ENCODE data around the gene GAK. TPM values are rescaled to one million over a fixed set of nuclear protein-coding genes. Genes with fewer than 3 reads are reported as not detected.
A peak's percentile ranks its signal among the peaks of the same experiment; 100 is the strongest.

Gene GAK
- total RNA-seq, 8 experiments from 2014 or later: 26.1 to 94.0 (median 44.6) TPM

- peaks cover 13 to 20% of the 10 kb centered on the region in 2 donors for H3K4me1 ChIP-seq (replicated peaks in 1 of 2)
- in situ Hi-C loops (cut with MboI; ENCODE audit: low pct_unique_long_range_greater_than_20kb in 2 of 9, low sequenced_read_pairs in 9 of 9, unreplicated experiment in 9 of 9): no loop called here
- no peak overlapping the region for H3K4me3 ChIP-seq
- ATAC-seq (replicated peaks in 6 of 8): no peak
- 66 to 100% (median 97%) methylated on average over 1 to 12 of the region's 23 CpGs; no CpG with 5 or more reads in 3 of the 10 experiments for WGBS, 10 experiments
- no peak overlapping the region for H3K27ac ChIP-seq
Measured at GRCh38 chr4:911221-911751, 20.8 kb downstream of the GAK start.

GRCh38 chr4:910366-911091 is 21.6 kb downstream of the GAK start:
- Histone ChIP-seq H3K27ac (no peak overlapping the region), H3K4me1 (replicated peaks in 1 of 2) (peaks cover 13 to 28% of the 10 kb centered on the region in 2 donors), H3K4me3 (no peak overlapping the region)
- in situ Hi-C loops (cut with MboI; ENCODE audit: low pct_unique_long_range_greater_than_20kb in 2 of 9, low sequenced_read_pairs in 9 of 9, unreplicated experiment in 9 of 9): no loop called here
- WGBS, 10 experiments: 67% methylated on average over 3 of the region's 26 CpGs; no CpG with 5 or more reads in 9 of the 10 experiments
- ATAC-seq (replicated peaks in 6 of 8): no peak

GRCh38 chr4:909821-910220 is 22.3 kb downstream of the GAK start:
- Histone ChIP-seq H3K27ac (no peak overlapping the region), H3K4me1 (replicated peaks in 1 of 2) (peaks cover 13 to 28% of the 10 kb centered on the region in 2 donors), H3K4me3 (no peak overlapping the region)
- no peak for ATAC-seq (replicated peaks in 6 of 8)
- in situ Hi-C loops (cut with MboI; ENCODE audit: low pct_unique_long_range_greater_than_20kb in 2 of 9, low sequenced_read_pairs in 9 of 9, unreplicated experiment in 9 of 9): no loop called here
- 100% methylated on average over 2 to 4 of the region's 12 CpGs; no CpG with 5 or more reads in 7 of the 10 experiments for WGBS, 10 experiments

- H3K27ac ChIP-seq: no peak overlapping the region
- 83 to 100% (median 93%) methylated on average over 1 to 15 of the region's 26 CpGs; no CpG with 5 or more reads in 5 of the 10 experiments for WGBS, 10 experiments
- peaks cover 13 to 28% of the 10 kb centered on the region in 2 donors for H3K4me1 ChIP-seq (replicated peaks in 1 of 2)
- in situ Hi-C loops (cut with MboI; ENCODE audit: low pct_unique_long_range_greater_than_20kb in 2 of 9, low sequenced_read_pairs in 9 of 9, unreplicated experiment in 9 of 9): no loop called here
- no peak for ATAC-seq (replicated peaks in 6 of 8)
- H3K4me3 ChIP-seq: no peak overlapping the region
Measured at GRCh38 chr4:909131-909571, 23.0 kb downstream of the GAK start.

- Histone ChIP-seq H3K27ac (no peak overlapping the region), H3K4me1 (replicated peaks in 1 of 2) (peaks cover 7 to 21% of the 10 kb centered on the region in 2 donors), H3K4me3 (no peak overlapping the region)
- peak in 3 of 8 experiments; percentile 14 to 37 (median 22) for ATAC-seq (replicated peaks in 6 of 8)
- in situ Hi-C loops (cut with MboI; ENCODE audit: low pct_unique_long_range_greater_than_20kb in 2 of 9, low sequenced_read_pairs in 9 of 9, unreplicated experiment in 9 of 9): no loop called here
- WGBS, 10 experiments: 47 to 100% (median 90%) methylated on average over 1 to 9 of the region's 35 CpGs; no CpG with 5 or more reads in 5 of the 10 experiments
Measured at GRCh38 chr4:907691-908425, 24.3 kb downstream of the GAK start.

GRCh38 chr4:907103-907400 is 25.1 kb downstream of the GAK start:
- Histone ChIP-seq H3K4me3 (no peak overlapping the region), H3K27ac (no peak overlapping the region), H3K4me1 (replicated peaks in 1 of 2) (peaks cover 0 to 16% of the 10 kb centered on the region in 2 donors)
- ATAC-seq (replicated peaks in 6 of 8): peak in 4 of 8 experiments; percentile 15 to 42 (median 26)
- in situ Hi-C loops (cut with MboI; ENCODE audit: low pct_unique_long_range_greater_than_20kb in 2 of 9, low sequenced_read_pairs in 9 of 9, unreplicated experiment in 9 of 9): no loop called here
- no CpG with 5 or more reads among the region's 7 CpGs for WGBS, 10 experiments

- ATAC-seq (replicated peaks in 6 of 8): peak in 3 of 8 experiments; percentile 2 to 8 (median 8)
- peaks cover 0 to 16% of the 10 kb centered on the region in 2 donors for H3K4me1 ChIP-seq (replicated peaks in 1 of 2)
- H3K4me3 ChIP-seq: no peak overlapping the region
- in situ Hi-C loops (cut with MboI; ENCODE audit: low pct_unique_long_range_greater_than_20kb in 2 of 9, low sequenced_read_pairs in 9 of 9, unreplicated experiment in 9 of 9): no loop called here
- H3K27ac ChIP-seq: no peak overlapping the region
- WGBS, 10 experiments: 78 to 100% (median 91%) methylated on average over 2 to 8 of the region's 20 CpGs; no CpG with 5 or more reads in 6 of the 10 experiments
Measured at GRCh38 chr4:906339-907102, 25.6 kb downstream of the GAK start.

- H3K4me1 ChIP-seq (replicated peaks in 1 of 2): peaks cover 0 to 16% of the 10 kb centered on the region in 2 donors
- 73 to 100% (median 95%) methylated on average over 1 to 11 of the region's 49 CpGs; no CpG with 5 or more reads in 2 of the 10 experiments for WGBS, 10 experiments
- H3K27ac ChIP-seq: peak overlapping the region in 1 of 2 donors; percentile 57
- ATAC-seq (replicated peaks in 6 of 8): peak in 5 of 8 experiments; percentile 53 to 82 (median 65)
- in situ Hi-C loops (cut with MboI; ENCODE audit: low pct_unique_long_range_greater_than_20kb in 2 of 9, low sequenced_read_pairs in 9 of 9, unreplicated experiment in 9 of 9): no loop called here
- H3K4me3 ChIP-seq: no peak overlapping the region
Measured at GRCh38 chr4:905485-906338, 26.4 kb downstream of the GAK start.

GRCh38 chr4:903066-904046 is 28.8 kb downstream of the GAK start:
- WGBS, 10 experiments: 40 to 100% (median 95%) methylated on average over 1 to 9 of the region's 42 CpGs; no CpG with 5 or more reads in 6 of the 10 experiments
- H3K4me3 ChIP-seq: no peak overlapping the region
- in situ Hi-C loops (cut with MboI; ENCODE audit: low pct_unique_long_range_greater_than_20kb in 2 of 9, low sequenced_read_pairs in 9 of 9, unreplicated experiment in 9 of 9): no loop called here
- H3K4me1 ChIP-seq (replicated peaks in 1 of 2): peaks cover 0 to 16% of the 10 kb centered on the region in 2 donors
- ATAC-seq (replicated peaks in 6 of 8): no peak
- H3K27ac ChIP-seq: no peak overlapping the region

GRCh38 chr4:901192-901910 is 30.8 kb downstream of the GAK start:
- WGBS, 10 experiments: 93 to 100% methylated on average over 3 to 5 of the region's 28 CpGs; no CpG with 5 or more reads in 8 of the 10 experiments
- no peak for ATAC-seq (replicated peaks in 6 of 8)
- in situ Hi-C loops (cut with MboI; ENCODE audit: low pct_unique_long_range_greater_than_20kb in 2 of 9, low sequenced_read_pairs in 9 of 9, unreplicated experiment in 9 of 9): no loop called here
- Histone ChIP-seq H3K4me1 (replicated peaks in 1 of 2) (peaks cover 0 to 11% of the 10 kb centered on the region in 2 donors), H3K27ac (no peak overlapping the region), H3K4me3 (no peak overlapping the region)

GRCh38 chr4:900721-901120 is 31.4 kb downstream of the GAK start:
- in situ Hi-C loops (cut with MboI; ENCODE audit: low pct_unique_long_range_greater_than_20kb in 2 of 9, low sequenced_read_pairs in 9 of 9, unreplicated experiment in 9 of 9): no loop called here
- H3K27ac ChIP-seq: no peak overlapping the region
- whole genome bisulfite sequencing, 10 experiments: 75 to 100% (median 80%) methylated on average over 1 of the region's 6 CpGs; no CpG with 5 or more reads in 5 of the 10 experiments
- H3K4me3 ChIP-seq: no peak overlapping the region
- H3K4me1 ChIP-seq (replicated peaks in 1 of 2): peaks cover 0 to 5% of the 10 kb centered on the region in 2 donors
- no peak for ATAC-seq (replicated peaks in 6 of 8)
